ENCODE measurements around the gene CAMK1D. TPM values are rescaled to one million over a fixed set of nuclear protein-coding genes. Genes with fewer than 3 reads are reported as not detected.

CAMK1D gene
- total and polyA plus RNA-seq, 2 of the 4 experiments (the other 2 are of a cell fraction): 5.0 to 5.3 TPM

GRCh38 chr10:12631787-12632562 is 282.6 kb downstream of the CAMK1D start:
- ATAC-seq (ENCODE audit: low read depth): no peak
- H2BK20ac ChIP-seq (ENCODE audit: low read depth, low read length): no peak overlapping the region
- no peak overlapping the region for H3K4ac ChIP-seq (ENCODE audit: low read depth, low read length)
- H3K27me3 ChIP-seq (ENCODE audit: control insufficient read depth, insufficient read depth, low read length): no peaks in the 10 kb centered on the region; the same call in 1 of the 2 replicates
- no peak overlapping the region for H2AFZ ChIP-seq (replicated peaks; ENCODE audit: low read length, poor library complexity)
- no peak overlapping the region for H3K18ac ChIP-seq (ENCODE audit: low read depth, low read length)
- H3K79me1 ChIP-seq (ENCODE audit: low read depth in 1 of 2, low read length in 2 of 2): no peaks in the 10 kb centered on the region
- in situ Hi-C loops (cut with MboI; ENCODE audit: low sequenced_read_pairs) (no loop called here), intact Hi-C loops (cut with micrococcal nuclease) (no loop called here), dilution Hi-C loops (cut with HindIII; ENCODE audit: low sequenced_read_pairs, unreplicated experiment) (no loop called here)
- H2BK5ac ChIP-seq (ENCODE audit: low read depth, low read length, poor library complexity, severe bottlenecking): no peak overlapping the region
- H4K20me1 ChIP-seq (ENCODE audit: insufficient read depth, low read length): no peaks in the 10 kb centered on the region
- 0 out of 2 replicates have a peak overlapping the region, but pooled peaks have one; percentile 16 for H4K5ac ChIP-seq (ENCODE audit: low read depth, low read length)
- no peak overlapping the region for H3K27ac ChIP-seq (ENCODE audit: insufficient read depth, low read length)
- no TSS peak for BruUV-seq (replicated peaks)
- POLR2A ChIA-PET (ENCODE audit: unreplicated experiment): no interaction called here
- CTCF ChIA-PET: no interaction called here
- peak overlapping the region in 1 of 2 experiments; percentile 60; a peak in 1 of 4 replicates for H4K8ac ChIP-seq (ENCODE audit: low read depth in 2 of 2, low read length in 2 of 2)
- 88% methylated on average over 6 of the region's 14 CpGs; no CpG with 5 or more reads in 1 of the 2 experiments for WGBS, 2 experiments (ENCODE audit: extremely low coverage in 2 of 2, insufficient read length in 1 of 2)
- peaks cover 11% of the 10 kb centered on the region; the same call in 1 of the 2 replicates for H3K4me1 ChIP-seq (ENCODE audit: control insufficient read depth, insufficient read depth, low read length)
- no peak overlapping the region for H3K14ac ChIP-seq (replicated peaks; ENCODE audit: low read depth, low read length)
- H3K4me2 ChIP-seq (ENCODE audit: low read depth, low read length): no peak overlapping the region
- no peak overlapping the region for H2AK5ac ChIP-seq (ENCODE audit: low read depth, low read length)
- peaks cover 9% of the 10 kb centered on the region for H3K9me3 ChIP-seq (ENCODE audit: control insufficient read depth, insufficient read depth, low read length)
- no peaks in the 10 kb centered on the region for H3K36me3 ChIP-seq (ENCODE audit: control insufficient read depth, insufficient read depth, low read length)
- H4K91ac ChIP-seq (ENCODE audit: insufficient read depth, low read depth, low read length): no peak overlapping the region
- no peak for DNase-seq
- no peak overlapping the region for H3K23ac ChIP-seq (ENCODE audit: low read depth, low read length)
- H3K9ac ChIP-seq (ENCODE audit: low read depth, low read length): no peak overlapping the region
- H3K56ac ChIP-seq (ENCODE audit: extremely low read depth, insufficient read depth, low read length): no peak overlapping the region
- no peak overlapping the region; the same call in 2 of the 3 replicates for H2BK15ac ChIP-seq (ENCODE audit: low read depth, low read length)
- no peak overlapping the region for H2BK120ac ChIP-seq (ENCODE audit: low read depth, low read length)
- no peak overlapping the region for H2AK9ac ChIP-seq (replicated peaks; ENCODE audit: low read depth, low read length, poor library complexity)
- H3K4me3 ChIP-seq (ENCODE audit: insufficient read depth, low read depth, low read length): no peak overlapping the region
- H3K9me1 ChIP-seq (ENCODE audit: insufficient read depth, low read length): no peaks in the 10 kb centered on the region
- no peak for TF ChIP-seq NFE2L2 (IDR thresholded peaks at IDR 0.05; ENCODE audit: low read depth, low read length)
- no peak for TF ChIP-seq FOS (IDR thresholded peaks at IDR 0.05; ENCODE audit: low read depth, low read length)
- TF ChIP-seq CHD1 (IDR thresholded peaks at IDR 0.05; ENCODE audit: low read depth, low read length): no peak
- no peak for TF ChIP-seq USF2 (IDR thresholded peaks at IDR 0.05; ENCODE audit: low read depth, low read length)
- TF ChIP-seq MAFK (IDR thresholded peaks at IDR 0.05; ENCODE audit: low read depth, low read length): no peak
- no peak for TF ChIP-seq SMC3 (IDR thresholded peaks at IDR 0.05; ENCODE audit: low read depth, low read length)
- TF ChIP-seq RFX5 (IDR thresholded peaks at IDR 0.05; ENCODE audit: low read depth, low read length): no peak
- TF ChIP-seq BHLHE40 (IDR thresholded peaks at IDR 0.05; ENCODE audit: low read depth, low read length): no peak
- TF ChIP-seq CTCF (conservative IDR thresholded peaks at IDR 0.05; ENCODE audit: low read depth, low read length): no peak
- TF ChIP-seq CEBPB (IDR thresholded peaks at IDR 0.05; ENCODE audit: low read depth, low read length): no peak
- no peak for TF ChIP-seq RCOR1 (IDR thresholded peaks at IDR 0.05; ENCODE audit: insufficient replicate concordance, low read length)
- no peak for TF ChIP-seq ELK1 (IDR thresholded peaks at IDR 0.05; ENCODE audit: borderline replicate concordance, low read depth, low read length)
- TF ChIP-seq MAZ (IDR thresholded peaks at IDR 0.05; ENCODE audit: borderline replicate concordance, low read depth, low read length): no peak
- no peak for TF ChIP-seq POLR2A (IDR thresholded peaks at IDR 0.05; ENCODE audit: low read depth, low read length)
- no peak for TF ChIP-seq MXI1 (IDR thresholded peaks at IDR 0.05; ENCODE audit: borderline replicate concordance, low read depth, low read length)

All from IMR-90 (cell line).